ENCODE data around the gene PLK3.
"Not testable (repeated sequence)": the region's sequence is repeated elsewhere in the genome, so short reads cannot be mapped to it uniquely, and the experiment has no call there.

The PLK3 gene

DNA sequence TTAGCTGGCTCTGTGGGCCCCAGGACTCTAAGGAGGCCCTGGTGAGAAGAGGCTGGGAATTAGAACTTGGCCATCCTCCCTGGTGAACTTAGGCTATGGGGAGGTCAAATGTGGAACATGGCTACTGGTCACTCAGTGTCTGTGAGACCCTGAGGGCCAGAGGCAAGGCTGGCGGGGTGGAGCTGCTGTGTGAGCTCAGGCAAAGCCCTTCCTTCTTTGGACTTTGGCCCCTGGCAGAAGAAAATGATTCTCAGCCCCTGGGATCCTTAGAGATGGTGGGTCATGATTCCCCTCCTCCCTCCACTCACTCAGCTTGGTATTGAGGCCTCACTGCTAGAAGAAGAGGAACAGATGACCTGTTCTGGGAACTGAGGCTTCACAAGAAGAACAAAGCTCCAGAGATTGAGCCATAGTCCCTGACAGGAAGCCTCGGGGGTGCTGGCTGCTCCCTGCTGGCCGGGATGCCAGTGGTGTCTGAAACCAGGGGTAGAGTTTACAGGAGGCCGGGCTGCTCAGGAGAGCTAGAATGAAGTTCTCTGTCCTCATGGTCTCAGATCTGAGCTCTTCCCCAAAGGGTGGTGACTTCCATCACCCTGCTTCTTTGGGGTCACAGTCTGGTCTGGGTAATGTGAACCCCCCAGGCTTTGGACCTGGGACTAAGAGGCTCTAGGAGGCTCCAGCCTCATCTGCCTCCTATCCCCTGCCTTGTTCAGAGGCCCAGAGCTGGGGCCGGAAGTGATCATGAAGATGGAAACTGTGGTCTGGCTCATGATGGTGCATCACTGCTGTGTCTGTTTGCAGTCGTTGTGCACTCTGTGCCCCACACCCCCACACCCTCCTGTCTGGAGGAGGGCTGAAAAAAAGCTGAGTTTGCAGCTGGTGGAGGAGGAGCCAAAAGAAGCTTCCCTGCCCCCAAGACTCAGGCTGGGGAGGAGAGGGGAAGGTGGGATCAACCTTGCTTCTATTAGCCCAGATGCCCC is 9.1 kb downstream of the PLK3 start:
- DNase-seq (ENCODE audit: low read depth in 2 of 2) = peak; percentile 69 to 73

DNA sequence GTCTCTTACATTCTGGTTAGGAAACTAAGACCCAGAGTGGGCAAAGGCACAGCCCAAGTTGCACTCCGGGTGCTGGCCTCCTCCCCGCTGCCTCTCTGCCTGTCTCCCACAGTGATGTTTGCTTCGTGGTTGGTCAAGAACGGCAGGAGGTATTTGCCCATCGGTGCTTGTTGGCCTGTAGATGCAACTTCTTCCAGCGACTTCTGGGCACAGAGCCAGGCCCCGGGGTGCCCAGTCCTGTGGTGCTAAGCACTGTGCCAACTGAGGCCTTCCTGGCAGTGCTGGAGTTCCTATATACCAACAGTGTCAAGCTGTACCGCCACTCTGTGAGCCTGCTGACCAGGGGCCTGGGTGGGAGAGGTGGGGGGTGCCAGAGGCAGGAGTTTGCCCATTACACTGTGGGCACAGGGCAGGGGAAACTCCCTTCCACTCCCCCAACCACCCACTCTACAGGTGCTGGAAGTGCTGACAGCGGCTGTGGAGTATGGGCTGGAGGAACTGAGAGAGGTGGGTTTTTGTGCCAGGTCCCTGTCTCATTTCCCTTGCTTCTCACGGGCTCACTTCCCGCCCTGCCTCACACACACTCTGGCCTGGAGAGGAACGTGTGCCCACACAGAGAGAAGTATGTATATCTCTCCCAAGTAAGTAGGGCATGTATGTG is 10.1 kb downstream of the PLK3 start:
- no peak for DNase-seq (ENCODE audit: low read depth in 2 of 2)

DNA sequence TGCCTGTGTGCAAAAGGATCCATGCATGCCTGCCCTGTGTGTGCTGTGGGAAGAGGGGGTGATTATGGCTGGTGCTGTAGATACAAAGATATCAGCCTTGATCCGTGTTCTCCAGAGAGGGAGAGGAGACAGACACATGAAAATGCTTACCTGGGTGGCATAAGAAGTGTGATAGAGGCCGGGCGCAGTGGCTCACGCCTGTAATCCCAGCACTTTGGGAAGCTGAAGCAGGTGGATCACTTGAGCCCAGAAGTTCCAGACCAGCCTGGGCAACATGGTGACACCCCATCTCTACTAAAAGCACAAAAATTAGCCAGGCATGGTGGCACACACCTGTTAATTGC is 10.6 kb downstream of the PLK3 start:
- not testable (repeated sequence) for DNase-seq (ENCODE audit: low read depth in 2 of 2)

DNA sequence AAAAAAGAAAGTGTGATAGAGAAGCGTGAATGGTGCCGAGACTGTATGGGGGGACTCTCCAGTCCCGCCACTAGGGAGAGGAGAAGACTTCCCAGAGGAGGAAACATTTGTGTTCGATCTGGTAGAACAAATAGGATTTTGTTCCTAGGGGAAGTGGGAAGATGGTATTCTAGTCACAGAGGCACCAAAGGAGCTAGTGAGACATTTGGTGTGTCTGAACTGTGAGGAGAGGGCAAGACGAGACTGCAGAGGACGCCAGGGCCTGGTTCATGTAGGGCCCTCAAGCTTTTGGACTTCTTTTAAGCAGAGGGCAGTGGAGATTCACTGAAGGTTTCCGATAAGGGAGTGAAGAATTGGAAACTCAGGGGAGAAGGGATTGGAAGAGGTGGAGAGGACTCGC is 11.1 kb downstream of the PLK3 start:
- DNase-seq (ENCODE audit: low read depth in 2 of 2) = no peak

DNA sequence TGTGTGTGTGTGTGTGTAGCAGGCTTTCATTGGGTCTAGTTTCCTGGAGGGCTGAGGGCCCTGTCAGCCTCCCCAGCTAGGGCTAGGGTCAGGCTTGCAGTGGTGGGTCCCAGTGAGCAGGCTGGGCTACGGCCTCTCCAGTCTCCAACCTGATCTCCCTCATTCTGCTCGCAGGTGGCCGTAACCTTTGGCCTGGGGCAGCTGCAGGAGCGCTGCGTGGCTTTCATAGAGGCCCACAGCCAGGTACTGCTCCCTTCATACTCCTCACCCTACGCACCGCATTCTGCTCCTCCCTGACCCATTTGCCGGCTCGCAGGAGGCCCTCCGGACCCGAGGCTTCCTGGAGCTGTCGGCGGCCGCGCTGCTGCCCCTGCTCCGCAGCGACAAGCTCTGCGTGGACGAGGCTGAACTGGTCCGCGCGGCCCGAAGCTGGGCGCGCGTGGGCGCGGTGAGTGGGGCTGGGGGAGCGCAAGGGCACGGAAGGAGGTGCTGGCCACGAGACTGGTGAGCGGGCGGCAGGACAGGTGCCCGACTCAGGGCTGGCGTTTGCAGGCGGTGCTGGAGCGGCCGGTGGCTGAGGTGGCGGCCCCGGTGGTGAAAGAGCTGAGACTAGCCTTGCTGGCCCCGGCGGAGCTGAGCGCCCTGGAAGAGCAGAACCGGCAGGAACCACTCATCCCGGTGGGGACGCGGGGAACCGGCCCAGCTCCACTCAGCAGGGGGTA is 12.8 kb downstream of the PLK3 start:
- DNase-seq (ENCODE audit: low read depth in 2 of 2) = no peak

DNA sequence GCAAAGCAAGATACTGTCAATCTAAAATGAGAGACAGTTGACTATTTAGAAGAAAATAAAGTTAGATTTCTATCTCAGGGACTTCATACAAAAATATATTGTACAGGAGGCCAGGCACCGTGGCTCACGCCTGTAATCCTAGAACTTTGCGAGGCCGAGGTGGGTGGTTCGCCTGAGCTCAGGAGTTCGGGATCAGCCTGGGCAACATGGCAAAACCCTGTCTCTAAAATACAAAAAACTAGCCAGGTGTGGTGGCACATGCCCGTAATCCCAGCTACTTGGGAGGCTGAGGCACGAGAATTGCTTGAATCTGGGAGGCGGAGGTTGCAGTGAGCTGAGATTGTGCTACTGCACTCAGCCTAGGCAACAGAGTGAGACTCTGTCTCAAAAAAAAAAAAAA is 15.7 kb downstream of the PLK3 start:
- DNase-seq (ENCODE audit: low read depth in 2 of 2) = not testable (repeated sequence)

DNA sequence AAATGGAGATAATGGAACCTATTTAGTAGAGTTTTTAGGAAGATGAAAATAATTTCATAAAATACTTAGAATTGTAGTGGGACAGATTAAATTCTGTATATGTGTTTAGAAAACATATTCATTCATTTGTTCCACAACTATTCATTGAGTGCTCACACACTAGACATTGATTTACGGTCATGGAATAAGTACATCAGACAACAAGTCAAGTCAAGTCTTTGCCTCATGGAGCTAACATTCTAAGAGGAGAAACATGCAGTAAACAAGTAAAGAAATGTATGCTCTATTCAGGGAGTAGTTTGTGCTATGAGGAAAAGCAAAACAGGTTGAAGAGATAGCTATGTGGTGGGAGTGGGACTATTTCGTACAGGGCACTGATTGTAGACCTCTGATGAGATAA is 17.1 kb downstream of the PLK3 start:
- no peak for DNase-seq (ENCODE audit: low read depth in 2 of 2)

DNA sequence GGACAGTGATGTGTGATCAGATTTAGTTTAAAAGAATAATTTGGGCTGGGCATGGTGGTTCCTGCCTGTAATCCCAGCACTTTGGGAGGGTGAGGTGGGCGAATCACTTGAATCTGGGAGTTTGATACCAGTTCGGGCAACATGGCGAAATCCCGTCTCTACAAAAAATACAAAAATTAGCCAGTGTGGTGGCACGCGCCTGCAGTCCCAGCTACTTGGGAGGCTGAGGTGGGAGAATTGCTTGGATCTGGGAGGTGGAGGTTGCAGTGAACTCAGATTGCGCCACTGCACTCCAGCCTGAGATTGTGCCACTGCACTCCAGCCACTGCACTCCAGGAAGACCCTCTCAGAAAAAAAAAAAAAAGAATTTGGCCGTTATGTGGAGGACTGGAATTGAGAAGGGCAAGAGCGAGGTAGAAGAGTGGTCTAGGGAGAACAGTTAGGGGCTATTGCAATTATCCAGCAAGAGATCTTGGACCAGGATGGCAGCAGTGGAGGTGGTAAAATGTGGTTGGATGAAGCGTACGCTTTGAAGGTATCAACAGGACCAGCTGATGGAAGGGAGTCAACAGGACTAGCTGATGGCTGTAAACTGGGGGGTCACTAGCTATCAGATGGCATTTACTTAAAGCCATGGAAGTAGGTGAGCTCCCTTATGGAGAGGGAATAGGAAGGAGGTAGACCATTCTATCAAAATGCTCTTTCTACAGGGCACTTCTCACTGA is 17.8 kb downstream of the PLK3 start:
- DNase-seq (ENCODE audit: low read depth in 2 of 2) = no peak

DNA sequence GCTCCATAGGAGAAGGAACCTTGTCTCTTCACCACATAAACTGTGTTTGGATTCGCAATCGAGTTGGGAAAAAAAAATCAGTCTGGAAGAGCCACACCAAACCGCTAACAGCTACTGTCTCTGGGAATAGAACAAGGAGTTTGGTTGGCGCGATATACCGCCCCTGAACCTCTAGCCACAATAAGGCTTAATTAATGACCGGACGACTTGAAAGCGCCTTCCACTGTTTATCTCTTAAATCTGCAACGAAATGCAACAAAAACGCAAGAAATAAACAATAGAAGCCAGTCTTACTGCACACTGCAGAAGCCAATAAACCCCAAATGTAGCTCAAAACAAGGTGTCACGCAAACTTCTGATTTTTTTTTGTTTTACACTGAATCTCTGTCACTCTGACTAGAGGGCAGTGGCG is 19.0 kb downstream of the PLK3 start:
- DNase-seq (ENCODE audit: low read depth in 2 of 2) = no peak

DNA sequence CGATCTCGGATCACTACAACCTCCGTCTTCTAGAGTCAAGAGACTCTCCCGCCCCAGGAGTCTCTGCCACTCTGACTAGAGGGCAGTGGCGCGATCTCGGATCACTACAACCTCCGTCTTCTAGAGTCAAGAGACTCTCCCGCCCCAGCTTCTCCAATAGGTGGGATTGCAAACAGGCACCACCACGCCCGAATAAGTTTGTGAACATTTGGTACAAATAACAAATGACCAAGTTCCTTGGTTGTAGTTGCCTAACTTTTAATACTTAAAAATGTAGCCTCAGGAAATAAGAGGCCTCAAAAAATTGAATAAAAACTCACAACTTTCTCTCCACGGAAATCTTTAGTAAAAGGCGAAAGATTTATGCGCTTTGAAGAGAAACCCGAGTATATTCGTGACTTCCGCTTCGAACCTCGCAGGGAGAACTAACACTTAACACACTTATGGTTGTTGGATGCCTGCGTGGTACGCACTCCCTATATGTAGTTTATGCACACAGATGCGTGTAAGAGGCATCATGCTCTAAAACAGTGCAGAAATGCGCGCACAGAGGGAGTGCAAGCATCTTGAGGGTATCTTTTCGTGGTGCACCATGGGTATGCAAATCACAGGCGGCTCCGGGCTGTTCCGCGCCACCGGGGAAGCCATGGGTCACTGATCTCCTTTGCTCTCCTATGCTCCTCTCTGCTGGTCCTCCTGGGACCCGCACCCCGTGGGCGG is 19.6 kb downstream of the PLK3 start:
- DNase-seq (ENCODE audit: low read depth in 2 of 2) = peak; percentile 62 to 64

DNA sequence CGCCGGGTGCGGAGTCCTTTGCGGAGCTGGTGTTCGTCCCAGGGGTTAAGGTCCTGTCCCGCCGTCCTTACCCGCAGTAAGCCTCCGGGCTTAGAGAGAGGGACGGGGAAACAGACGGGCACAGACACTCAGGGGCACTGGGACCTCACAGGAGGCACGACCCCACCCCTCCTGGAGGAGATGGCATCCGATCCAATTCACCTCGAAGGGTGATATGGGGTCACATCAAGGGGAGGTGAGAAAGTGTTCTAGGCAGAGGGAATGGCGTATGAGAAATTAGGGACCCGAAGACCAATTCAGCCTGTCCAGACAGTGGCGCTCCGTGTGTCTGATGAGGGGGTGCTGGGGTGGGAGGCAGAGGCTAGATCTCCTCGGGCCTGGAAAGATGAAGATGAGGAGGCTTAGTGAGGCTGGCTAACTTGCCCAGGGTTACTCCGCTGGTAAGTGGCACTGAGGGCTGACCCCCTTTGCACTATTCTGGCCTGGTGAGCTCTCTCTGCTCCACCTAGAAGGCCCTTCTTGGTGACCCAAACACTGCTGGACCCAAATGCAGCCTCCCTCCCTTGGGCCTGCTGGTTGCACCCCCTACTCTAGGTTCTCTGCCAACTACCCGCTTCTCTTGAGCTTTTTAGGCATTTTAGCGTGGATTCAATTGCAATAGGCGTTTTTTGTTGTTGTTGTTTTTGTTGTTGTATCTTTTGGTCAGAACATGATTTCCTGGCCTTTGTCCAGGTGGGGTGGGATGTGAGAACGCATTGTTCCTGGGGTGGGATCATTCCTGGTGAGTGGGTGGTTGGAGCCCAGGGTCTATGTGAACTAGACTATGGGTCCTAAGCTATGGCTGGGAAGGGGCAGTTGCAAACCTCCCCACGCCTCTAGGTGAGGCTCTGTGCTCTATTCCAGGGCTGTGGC is 20.4 kb downstream of the PLK3 start:
- DNase-seq (ENCODE audit: low read depth in 2 of 2) = no peak

DNA sequence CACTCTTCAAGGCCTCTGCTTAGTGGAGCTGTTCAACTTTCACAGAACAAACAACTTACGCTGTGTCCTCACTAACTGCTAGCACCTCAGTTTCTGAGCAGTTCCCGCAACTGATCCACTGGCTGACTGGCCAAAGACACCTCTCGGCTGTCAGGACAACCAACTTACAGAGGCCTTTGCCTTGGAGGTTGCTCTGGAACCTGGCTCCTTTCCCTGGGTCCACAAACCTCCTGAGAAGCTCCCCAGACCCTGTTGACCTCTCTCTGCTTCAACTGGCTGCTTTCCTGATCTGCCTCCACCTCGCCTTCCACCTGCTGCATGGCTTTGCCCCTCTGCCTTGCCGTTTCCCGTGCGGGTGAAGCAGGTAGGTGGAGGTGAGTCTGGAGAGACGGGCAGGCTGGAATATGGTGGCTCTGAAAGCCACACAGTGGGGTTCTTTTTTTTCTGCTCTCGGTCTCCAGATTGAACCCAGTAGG is 21.1 kb downstream of the PLK3 start:
- DNase-seq (ENCODE audit: low read depth in 2 of 2) = no peak

DNA sequence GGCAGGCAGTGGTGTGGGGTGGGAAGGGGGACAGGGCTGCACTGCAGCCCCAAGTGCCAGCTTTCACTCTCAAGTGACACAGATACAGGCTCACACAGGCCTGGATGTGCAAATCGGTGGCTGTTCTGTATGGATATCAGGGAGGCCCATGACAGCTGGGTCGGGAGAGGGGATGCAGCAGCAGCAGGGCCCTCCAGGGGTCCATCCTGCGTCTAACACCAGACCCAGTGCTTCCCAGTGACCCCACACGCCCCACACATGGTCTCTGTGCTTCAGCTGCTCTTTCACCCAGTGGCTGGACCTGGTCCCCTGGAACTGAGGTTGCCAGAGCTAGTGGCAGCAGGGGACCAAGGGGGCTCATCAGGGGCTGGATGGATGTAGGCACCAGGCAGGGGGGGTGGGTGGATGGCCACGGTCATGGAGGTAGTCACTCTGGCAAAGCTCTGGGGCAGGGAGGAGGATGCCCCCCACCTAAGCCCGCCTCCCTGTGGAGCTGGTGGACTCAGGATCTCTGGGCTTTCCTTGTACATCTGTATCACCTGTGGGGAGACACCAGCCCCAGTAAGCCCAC is 22.0 kb downstream of the PLK3 start:
- DNase-seq (ENCODE audit: low read depth in 2 of 2) = no peak

DNA sequence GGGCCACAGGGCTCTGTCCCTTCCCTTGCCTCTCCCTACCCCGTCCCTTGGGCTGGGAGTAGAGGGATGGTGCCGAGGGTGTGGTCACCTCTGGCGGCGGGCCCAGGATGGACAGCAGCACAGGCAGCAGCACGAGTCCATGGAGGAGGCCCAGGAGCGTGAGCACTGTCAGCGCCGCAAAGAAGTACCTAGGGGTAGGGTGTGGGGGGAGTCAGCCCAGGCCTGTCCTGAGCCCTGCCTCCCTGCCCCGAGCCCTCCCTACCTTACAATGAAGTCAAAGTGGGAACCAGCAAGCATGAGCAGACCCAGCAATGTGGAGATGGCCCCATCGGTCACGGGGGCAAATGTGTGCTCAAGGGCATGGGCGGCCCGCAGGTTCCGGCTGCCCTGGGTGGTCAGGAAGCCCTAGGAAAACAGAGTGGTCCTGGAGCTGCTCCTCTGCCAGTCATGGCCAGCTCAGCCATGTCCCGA is 22.8 kb downstream of the PLK3 start:
- no peak for DNase-seq (ENCODE audit: low read depth in 2 of 2)

DNA sequence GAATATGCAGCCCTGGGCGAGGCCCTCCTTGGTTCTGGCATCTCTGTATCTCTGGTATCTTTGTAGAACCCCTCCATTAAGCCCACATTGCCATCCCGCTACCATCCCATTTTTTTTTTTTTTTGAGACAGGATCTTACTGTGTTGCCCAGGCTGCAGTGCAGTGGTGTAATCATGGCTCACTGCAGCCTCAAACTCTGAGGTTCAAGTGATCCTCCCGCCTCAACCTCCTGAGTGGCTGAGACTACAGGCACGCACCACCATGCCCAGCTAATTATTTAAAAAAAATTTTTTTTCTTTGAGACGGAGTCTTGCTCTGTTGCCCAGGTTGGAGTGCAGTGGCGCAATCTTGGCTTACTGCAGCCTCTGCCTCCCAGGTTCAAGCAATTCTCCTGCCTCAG is 24.2 kb downstream of the PLK3 start:
- not testable (repeated sequence) for DNase-seq (ENCODE audit: low read depth in 2 of 2)

DNA sequence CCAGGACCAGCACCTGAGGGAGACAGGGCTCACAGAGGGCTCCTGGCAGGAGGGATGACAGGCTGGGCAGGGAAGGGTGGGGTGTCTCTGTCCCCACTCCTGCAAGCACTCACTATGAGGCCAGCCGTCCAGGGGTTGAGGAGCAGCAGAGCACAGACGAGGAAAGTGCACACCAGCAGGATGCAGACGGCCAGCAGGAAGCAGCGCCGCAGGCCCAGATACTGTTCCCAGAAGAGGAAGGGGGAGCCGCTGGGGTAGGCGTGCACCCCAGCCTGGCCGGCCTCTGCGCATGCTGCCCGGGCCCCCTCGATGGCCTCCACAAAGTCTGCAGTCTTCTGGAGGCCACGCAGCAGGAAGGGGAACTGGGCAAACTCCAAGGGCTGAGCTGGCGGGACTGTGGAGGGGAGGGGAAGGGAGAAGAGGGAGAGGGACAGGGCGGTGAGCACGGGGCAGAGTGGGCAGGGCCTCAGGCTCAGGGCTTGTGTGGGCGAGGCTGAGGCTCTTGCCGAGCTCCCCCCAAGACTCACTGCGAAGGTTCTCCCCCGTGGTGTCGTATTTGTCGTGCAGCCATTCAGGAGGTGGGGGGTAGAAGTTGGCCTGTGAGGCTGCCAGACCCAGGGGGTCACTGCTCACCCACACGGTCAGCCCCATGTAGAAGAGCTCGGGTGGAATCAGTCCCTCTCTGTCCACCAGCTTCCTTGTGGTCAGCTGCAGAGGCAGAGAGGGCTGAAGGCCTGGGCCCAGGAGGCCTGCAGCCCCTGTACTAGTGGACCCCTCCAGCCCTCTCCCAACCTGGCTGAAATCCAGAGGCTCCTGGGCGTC is 26.4 kb downstream of the PLK3 start:
- DNase-seq (ENCODE audit: low read depth in 2 of 2) = no peak

DNA sequence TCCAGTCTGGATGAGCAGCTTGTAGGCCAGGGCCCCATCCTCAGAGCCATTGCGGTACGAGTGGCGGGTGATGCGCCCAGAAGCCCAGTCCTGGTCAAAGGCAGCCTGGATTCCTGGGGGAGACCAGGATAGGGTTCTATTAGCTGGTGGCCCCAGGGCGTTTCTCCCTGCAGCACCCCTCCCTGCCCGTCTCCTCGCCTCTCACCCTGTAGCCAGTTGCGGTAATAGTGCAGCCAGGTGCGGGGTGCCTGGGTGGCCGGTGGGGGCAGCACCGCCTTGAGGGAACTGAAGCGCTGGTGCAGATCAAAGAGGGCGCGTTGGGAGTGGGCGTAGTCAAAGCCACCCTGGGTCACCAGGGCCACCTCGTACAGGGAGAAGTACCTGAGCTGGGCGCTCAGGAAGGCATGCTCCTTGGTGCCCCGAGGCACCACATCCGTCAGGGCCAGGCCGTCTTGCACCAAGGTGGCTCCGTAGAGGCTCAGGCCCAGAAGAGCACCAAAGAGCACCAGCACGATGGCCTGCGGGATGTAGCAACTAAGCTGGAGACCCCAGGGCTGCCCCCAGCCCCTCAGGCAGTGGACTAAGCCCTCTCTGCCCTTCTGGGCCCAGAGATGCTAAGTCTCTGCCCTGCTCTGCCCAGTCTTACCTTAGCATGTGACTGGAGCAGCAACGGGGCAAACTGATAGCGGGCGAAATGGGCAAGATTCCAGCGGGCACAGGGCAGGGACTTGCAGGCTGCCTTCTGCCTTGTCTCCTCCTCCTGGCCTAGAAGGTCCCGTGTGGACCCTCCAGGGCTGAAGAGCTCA is 27.2 kb downstream of the PLK3 start:
- no peak for DNase-seq (ENCODE audit: low read depth in 2 of 2)

All from stimulated activated CD8-positive, alpha-beta memory T cell treated with anti-CD3 and anti-CD28 coated beads, Interleukin-2, amount 100 ng/mL, for 1 hour (primary cell).